Gastrocnemius medialis (tissue), 4 donors: ENCODE data around the gene ACACB. TPM values are rescaled to one million over a fixed set of nuclear protein-coding genes. Genes with fewer than 3 reads are reported as not detected.

Experiments
- ATAC-seq, 2 donors: fragments of 150-250 bp; one replicate each; pipeline ENCODE4 v1.9.1; 2016
- DNase-seq, 2 donors: peaks; one replicate each; pipeline ENCODE4 v3.0.0-alpha.2; 2019
- H3K27ac ChIP-seq, 4 donors: fragments of 200-600 bp; sonication (generic); 1 replicate in 1 of 4; 2 replicates in 3 of 4; pipeline ENCODE4 v1.5.1; 2016 to 2018; ENCODE audit warnings: mild to moderate bottlenecking in 2 of 4, moderate library complexity in 1 of 4
- H3K27me3 ChIP-seq, 3 donors: fragments of 200-600 bp; sonication (generic) in 2 of 3; 1 replicate in 1 of 3; 2 replicates in 2 of 3; pipeline versions ENCODE4 v1.5.1 to v1.6.0; 2016 to 2019; ENCODE audit warnings: mild to moderate bottlenecking in 1 of 3, moderate library complexity in 1 of 3
- H3K36me3 ChIP-seq, 2 donors: fragments of 200-600 bp; sonication (generic) in 1 of 2; one replicate each; pipeline ENCODE4 v1.5.1; 2017 to 2018
- H3K4me1 ChIP-seq, 2 donors: fragments of 200-600 bp; sonication (generic) in 1 of 2; one replicate each; pipeline ENCODE4 v1.5.1; 2016 to 2017; ENCODE audit warnings: mild to moderate bottlenecking in 2 of 2
- H3K4me3 ChIP-seq, 4 donors: fragments of 200-600 bp; sonication (generic) in 3 of 4; 1 replicate in 1 of 4; 2 replicates in 3 of 4; pipeline ENCODE4 v1.5.1; 2016 to 2019; ENCODE audit warnings: mild to moderate bottlenecking in 2 of 4
- H3K9me3 ChIP-seq, 3 donors: fragments of 200-600 bp; sonication (generic) in 2 of 3; 1 replicate in 1 of 3; 2 replicates in 2 of 3; pipeline ENCODE4 v1.5.1; 2016 to 2019
- POLR2A ChIP-seq, 2 donors: fragments of 450-650 bp; IDR thresholded peaks; one replicate each; pipeline ENCODE4 v1.6.1; 2017; ENCODE audit warnings: antibody characterized with exemption in 2 of 2, mild to moderate bottlenecking in 2 of 2, moderate library complexity in 2 of 2
- in situ Hi-C, 4 donors: fragments of 200-750 bp; cut with MboI; loops; one replicate each; pipeline versions ENCODE4 v1.15.0 to v1.8.0; 2017; ENCODE audit warnings: low sequenced_read_pairs in 4 of 4
- intact Hi-C: fragments of 100-400 bp; cut with DNase I; formaldehyde crosslinking; loops from one replicate; pipeline ENCODE4 v1.15.1; 2023; ENCODE audit warnings: low total_unique reads
- total RNA-seq, 4 donors: library from RNA; depleted of rRNA; stranded (reverse); fragments of >200 nt; gene quantifications; one replicate each; pipeline versions ENCODE4 v1.1.0 to v1.2.3, GENCODE V29; 2016
- TF ChIP-seq, protein P1 (sequence below), 5 experiments: fragments of 450-650 bp in 3 of 5; fragments of 200-600 bp in 2 of 5; sonication (generic) in 2 of 5; IDR thresholded peaks in 4 of 5; conservative IDR thresholded peaks in 1 of 5; 1 replicate in 4 of 5; 2 replicates in 1 of 5; pipeline ENCODE4 v1.5.1; 2016 to 2019; ENCODE audit warnings: antibody characterized with exemption in 5 of 5, mild to moderate bottlenecking in 3 of 5, moderate library complexity in 3 of 5

ACACB gene
- total RNA-seq, 4 donors from 2014 or later, result 595 to 1,103 (median 698) TPM

- no peaks in the 10 kb centered on the region for H3K27me3 ChIP-seq
- TF ChIP-seq, protein P1, sequence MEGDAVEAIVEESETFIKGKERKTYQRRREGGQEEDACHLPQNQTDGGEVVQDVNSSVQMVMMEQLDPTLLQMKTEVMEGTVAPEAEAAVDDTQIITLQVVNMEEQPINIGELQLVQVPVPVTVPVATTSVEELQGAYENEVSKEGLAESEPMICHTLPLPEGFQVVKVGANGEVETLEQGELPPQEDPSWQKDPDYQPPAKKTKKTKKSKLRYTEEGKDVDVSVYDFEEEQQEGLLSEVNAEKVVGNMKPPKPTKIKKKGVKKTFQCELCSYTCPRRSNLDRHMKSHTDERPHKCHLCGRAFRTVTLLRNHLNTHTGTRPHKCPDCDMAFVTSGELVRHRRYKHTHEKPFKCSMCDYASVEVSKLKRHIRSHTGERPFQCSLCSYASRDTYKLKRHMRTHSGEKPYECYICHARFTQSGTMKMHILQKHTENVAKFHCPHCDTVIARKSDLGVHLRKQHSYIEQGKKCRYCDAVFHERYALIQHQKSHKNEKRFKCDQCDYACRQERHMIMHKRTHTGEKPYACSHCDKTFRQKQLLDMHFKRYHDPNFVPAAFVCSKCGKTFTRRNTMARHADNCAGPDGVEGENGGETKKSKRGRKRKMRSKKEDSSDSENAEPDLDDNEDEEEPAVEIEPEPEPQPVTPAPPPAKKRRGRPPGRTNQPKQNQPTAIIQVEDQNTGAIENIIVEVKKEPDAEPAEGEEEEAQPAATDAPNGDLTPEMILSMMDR (IDR thresholded peaks at IDR 0.05 in 4 of 5, conservative IDR thresholded peaks at IDR 0.05 in 1 of 5), result no peak
- no peak for TF ChIP-seq POLR2A (IDR thresholded peaks at IDR 0.05)
- no peak for DNase-seq
- H3K27ac ChIP-seq, result peak overlapping the region; percentile 86 to 97 (median 90)
- intact Hi-C loops (no loop called here), in situ Hi-C loops (no loop called here)
- H3K9me3 ChIP-seq, result no peaks in the 10 kb centered on the region
- no peak for ATAC-seq
- H3K4me1 ChIP-seq, result peaks cover 78 to 84% of the 10 kb centered on the region in 2 donors
- no peaks in the 10 kb centered on the region for H3K36me3 ChIP-seq
- peak overlapping the region; percentile 58 to 72 (median 66) for H3K4me3 ChIP-seq
These were observed 39.6 kb downstream of the ACACB start for GRCh38 chr12:109156036-109156435.

DNA sequence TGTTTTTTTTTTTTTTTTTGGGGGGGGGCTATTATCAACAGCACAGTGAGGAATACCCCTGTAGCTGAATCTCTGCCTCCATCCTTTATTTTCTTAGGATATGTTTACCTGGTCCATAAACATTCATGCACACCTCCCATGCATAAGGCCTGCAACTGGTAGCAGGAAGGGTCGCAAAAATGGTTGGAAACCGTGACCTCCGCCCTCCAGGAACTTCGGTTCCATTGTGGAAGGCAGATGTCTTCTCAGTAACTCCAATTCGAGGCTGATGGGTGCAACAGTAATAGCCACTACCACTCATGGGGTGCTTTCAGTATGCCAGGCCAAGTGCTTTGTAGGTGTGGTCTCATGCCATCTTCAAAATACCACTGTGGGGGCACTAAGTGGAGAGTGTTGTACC, 40.2 kb downstream of the ACACB start:
- in situ Hi-C loops (no loop called here), intact Hi-C loops (no loop called here)
- H3K9me3 ChIP-seq, result no peaks in the 10 kb centered on the region
- no peak for DNase-seq
- H3K4me1 ChIP-seq, result peaks cover 82 to 84% of the 10 kb centered on the region in 2 donors
- H3K27me3 ChIP-seq, result no peaks in the 10 kb centered on the region
- peak overlapping the region in 3 of 4 donors; percentile 58 to 68 (median 64) for H3K4me3 ChIP-seq
- H3K27ac ChIP-seq, result peak overlapping the region; percentile 78 to 97 (median 90)
- no peaks in the 10 kb centered on the region for H3K36me3 ChIP-seq
- no peak for ATAC-seq
- no peak for TF ChIP-seq POLR2A (IDR thresholded peaks at IDR 0.05)
- TF ChIP-seq, protein P1 (IDR thresholded peaks at IDR 0.05 in 4 of 5, conservative IDR thresholded peaks at IDR 0.05 in 1 of 5), result no peak

- Histone ChIP-seq H3K27ac (peak overlapping the region; percentile 78 to 97 (median 90)), H3K9me3 (no peaks in the 10 kb centered on the region), H3K4me1 (peaks cover 78% of the 10 kb centered on the region in 2 donors), H3K4me3 (peak overlapping the region in 3 of 4 donors; percentile 19 to 68 (median 58)), H3K36me3 (no peaks in the 10 kb centered on the region), H3K27me3 (no peaks in the 10 kb centered on the region)
- TF ChIP-seq, protein P1 (IDR thresholded peaks at IDR 0.05 in 4 of 5, conservative IDR thresholded peaks at IDR 0.05 in 1 of 5), result no peak
- no peak for TF ChIP-seq POLR2A (IDR thresholded peaks at IDR 0.05)
- in situ Hi-C loops (no loop called here), intact Hi-C loops (no loop called here)
- DNase-seq (no peak), ATAC-seq (no peak)
These were observed 41.6 kb downstream of the ACACB start for GRCh38 chr12:109157986-109158385.

DNA sequence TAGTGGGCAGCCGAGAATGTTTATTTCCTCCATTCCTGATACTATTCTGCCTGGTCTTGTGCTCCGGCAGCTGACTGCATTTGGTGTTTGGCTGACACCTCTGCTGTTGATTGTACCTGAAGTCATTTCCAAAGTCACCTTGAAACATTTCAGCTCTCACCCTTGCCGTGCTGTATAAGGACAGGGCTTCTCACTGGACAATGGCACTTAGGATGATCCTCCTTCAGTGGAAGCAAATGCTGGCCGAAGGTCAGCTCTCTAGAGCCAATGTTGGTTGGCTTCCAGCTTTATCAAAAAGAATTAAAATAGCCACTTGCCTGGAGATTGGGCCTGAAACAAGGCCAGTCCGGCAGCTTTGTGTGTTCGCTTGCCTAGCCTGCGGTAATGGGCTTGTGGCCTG, 44.0 kb downstream of the ACACB start:
- H3K4me3 ChIP-seq, result peak overlapping the region in 2 of 4 donors; percentile 14 to 19
- peak; percentile 39 to 45 for ATAC-seq
- intact Hi-C loops, result loop anchor here (5.0 kb wide), 1 partner anchor 48 kb away; no protein-coding TSS in a partner anchor

More for the DNA sequence above, 44.0 kb downstream of the ACACB start:
- TF ChIP-seq, protein P1 (IDR thresholded peaks at IDR 0.05 in 4 of 5, conservative IDR thresholded peaks at IDR 0.05 in 1 of 5), result no peak
- TF ChIP-seq POLR2A (IDR thresholded peaks at IDR 0.05), result no peak
- Histone ChIP-seq H3K27ac (peak overlapping the region; percentile 78 to 97 (median 90)), H3K27me3 (no peaks in the 10 kb centered on the region), H3K9me3 (no peaks in the 10 kb centered on the region), H3K4me1 (peaks cover 63 to 66% of the 10 kb centered on the region in 2 donors), H3K36me3 (peaks cover 0 to 8% of the 10 kb centered on the region in 2 donors)
- DNase-seq, result peak in 1 of 2 donors; percentile 37
- in situ Hi-C loops, result no loop called here
